ENCODE data around the gene KDM7A.

DNA sequence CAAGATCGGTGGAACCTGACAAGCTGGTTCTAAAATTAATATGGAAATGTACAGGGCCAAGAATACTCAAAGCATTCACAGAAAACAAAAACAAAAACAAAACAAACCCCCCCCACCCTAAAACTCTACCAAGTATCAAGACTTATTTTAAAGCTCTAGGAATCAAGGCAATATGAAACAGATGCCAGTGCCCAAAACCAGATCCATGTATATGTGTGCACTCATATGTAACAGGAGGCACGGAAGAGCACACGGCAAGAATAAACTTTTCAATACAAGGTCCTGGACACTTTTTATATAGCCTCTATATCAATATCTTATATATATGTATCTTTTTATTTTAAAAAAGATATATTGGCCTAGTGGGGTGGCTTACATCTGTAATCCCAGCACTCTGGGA is 35.5 kb downstream of the KDM7A start:
- TF ChIP-seq, protein P1, sequence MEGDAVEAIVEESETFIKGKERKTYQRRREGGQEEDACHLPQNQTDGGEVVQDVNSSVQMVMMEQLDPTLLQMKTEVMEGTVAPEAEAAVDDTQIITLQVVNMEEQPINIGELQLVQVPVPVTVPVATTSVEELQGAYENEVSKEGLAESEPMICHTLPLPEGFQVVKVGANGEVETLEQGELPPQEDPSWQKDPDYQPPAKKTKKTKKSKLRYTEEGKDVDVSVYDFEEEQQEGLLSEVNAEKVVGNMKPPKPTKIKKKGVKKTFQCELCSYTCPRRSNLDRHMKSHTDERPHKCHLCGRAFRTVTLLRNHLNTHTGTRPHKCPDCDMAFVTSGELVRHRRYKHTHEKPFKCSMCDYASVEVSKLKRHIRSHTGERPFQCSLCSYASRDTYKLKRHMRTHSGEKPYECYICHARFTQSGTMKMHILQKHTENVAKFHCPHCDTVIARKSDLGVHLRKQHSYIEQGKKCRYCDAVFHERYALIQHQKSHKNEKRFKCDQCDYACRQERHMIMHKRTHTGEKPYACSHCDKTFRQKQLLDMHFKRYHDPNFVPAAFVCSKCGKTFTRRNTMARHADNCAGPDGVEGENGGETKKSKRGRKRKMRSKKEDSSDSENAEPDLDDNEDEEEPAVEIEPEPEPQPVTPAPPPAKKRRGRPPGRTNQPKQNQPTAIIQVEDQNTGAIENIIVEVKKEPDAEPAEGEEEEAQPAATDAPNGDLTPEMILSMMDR (IDR thresholded peaks at IDR 0.05; ENCODE audit: borderline replicate concordance, extremely low read depth, low read length, poor library complexity, severe bottlenecking), result no peak
- no peak for TF ChIP-seq EZH2 (IDR thresholded peaks at IDR 0.05; ENCODE audit: borderline replicate concordance, low read depth, low read length, severe bottlenecking)

All from DND-41 (cell line).